ENCODE measurements around the gene RARS2.
"Not testable (repeated sequence)": the region's sequence is repeated elsewhere in the genome, so short reads cannot be mapped to it uniquely, and the experiment has no call there.

The RARS2 gene

GRCh38 chr6:87489326-87489725, 100.5 kb downstream of the RARS2 start:
- not testable (repeated sequence) for DNase-seq

GRCh38 chr6:87487555-87487954, 102.2 kb downstream of the RARS2 start:
- no peak for DNase-seq

- no peak for DNase-seq
These were observed 105.3 kb downstream of the RARS2 start for GRCh38 chr6:87484491-87484890.

GRCh38 chr6:87483929-87484328, 105.9 kb downstream of the RARS2 start:
- no peak for DNase-seq

- no peak for DNase-seq
These were observed 107.4 kb downstream of the RARS2 start for GRCh38 chr6:87482366-87482765.

GRCh38 chr6:87481931-87482330, 107.9 kb downstream of the RARS2 start:
- DNase-seq = no peak

GRCh38 chr6:87473419-87473903, 116.3 kb downstream of the RARS2 start:
- no peak for DNase-seq

- DNase-seq = peak; percentile 62
These were observed 117.0 kb downstream of the RARS2 start, which contains the start of gene SLC35A1 for GRCh38 chr6:87472525-87473418. SLC35A1 (plus strand) TSS chr6:87472974; CDS start chr6:87473004, 30 bp downstream.

GRCh38 chr6:87465051-87465450, 124.7 kb downstream of the RARS2 start:
- no peak for DNase-seq
